Caco-2 (cell line): Measurements from ENCODE around the gene MRPL41. TPM values are rescaled to one million over a fixed set of nuclear protein-coding genes. Genes with fewer than 3 reads are reported as not detected.

Experiments used
- BruUV-seq: library from RNA; stranded (reverse); fragments of 400-500 nt; replicated peaks from 2 replicates; lab custom pipeline; 2021; lab: Mats Ljungman, UMichigan
- CTCF ChIA-PET: fragments of 300-600 bp; sonication (Branson Sonifier 250); formaldehyde crosslinking; loops from one replicate; lab custom pipeline; 2022; ENCODE audit warnings: antibody characterized with exemption; lab: Charles Lee
- POLR2A ChIA-PET: fragments of 300-600 bp; sonication (Branson Sonifier 250); formaldehyde crosslinking; loops from one replicate; lab custom pipeline; 2022; ENCODE audit warnings: antibody characterized with exemption; lab: Charles Lee
- DNase-seq, 2 experiments: peaks; one replicate each; pipeline versions ENCODE4 v3.0.0 to v3.0.0-alpha.2; 2020 to 2022
- H3K27me3 ChIP-seq: replicated peaks from 2 replicates; pipeline ENCODE4 v1.6.0; 2011; ENCODE audit warnings: low read length; ENCODE audit not compliant: control insufficient read depth, insufficient read depth
- H3K36me3 ChIP-seq: 2 replicates; pipeline ENCODE4 v1.5.1; 2011; ENCODE audit warnings: low read length; ENCODE audit not compliant: control insufficient read depth, insufficient read depth
- H3K4me1 ChIP-seq: fragments of 250-450 bp; sonication (Bioruptor Pico); 2 replicates; pipeline ENCODE4 v1.5.1; 2020; ENCODE audit warnings: mild to moderate bottlenecking
- H3K4me3 ChIP-seq: 2 replicates; pipeline ENCODE4 v1.5.1; 2011; ENCODE audit warnings: low read depth, mild to moderate bottlenecking, control low read depth, low read length
- H3K9me3 ChIP-seq: fragments of 250-450 bp; sonication (Bioruptor Pico); 2 replicates; pipeline ENCODE4 v1.5.1; 2020; ENCODE audit warnings: mild to moderate bottlenecking, moderate library complexity
- H3K27ac Mint-ChIP-seq: one replicate; pipeline ENCODE4 v1.8.0; 2022; ENCODE audit warnings: mixed read lengths; ENCODE audit not compliant: unreplicated experiment
- H3K27me3 Mint-ChIP-seq: one replicate; pipeline ENCODE4 v1.8.0; 2022; ENCODE audit warnings: mixed read lengths; ENCODE audit not compliant: insufficient read depth, unreplicated experiment
- H3K36me3 Mint-ChIP-seq: one replicate; pipeline ENCODE4 v1.8.0; 2022; ENCODE audit warnings: mild to moderate bottlenecking, mixed read lengths; ENCODE audit not compliant: insufficient read depth, unreplicated experiment
- H3K4me1 Mint-ChIP-seq: one replicate; pipeline ENCODE4 v1.8.0; 2022; ENCODE audit warnings: low read depth, mixed read lengths; ENCODE audit not compliant: unreplicated experiment
- H3K4me3 Mint-ChIP-seq: one replicate; pipeline ENCODE4 v1.8.0; 2022; ENCODE audit warnings: mild to moderate bottlenecking, moderate library complexity, mixed read lengths; ENCODE audit not compliant: unreplicated experiment
- H3K9me3 Mint-ChIP-seq: one replicate; pipeline ENCODE4 v1.8.0; 2022; ENCODE audit warnings: mixed read lengths; ENCODE audit not compliant: unreplicated experiment
- CTCF ChIP-seq, 2 experiments: fragments of 200-600 bp in 1 of 2; IDR thresholded peaks; 1 replicate in 1 of 2; 2 replicates in 1 of 2; pipeline versions ENCODE4 v1.5.1 to v1.8.0; 2011 to 2022; ENCODE audit warnings: antibody characterized with exemption in 1 of 2, control low read depth in 1 of 2, inconsistent platforms in 1 of 2, low read depth in 1 of 2, low read length in 1 of 2, mild to moderate bottlenecking in 1 of 2, moderate library complexity in 1 of 2; ENCODE audit not compliant: insufficient read depth in 1 of 2, severe bottlenecking in 1 of 2, unreplicated experiment in 1 of 2
- intact Hi-C: fragments of 100-400 bp; cut with micrococcal nuclease; formaldehyde crosslinking; loops from one replicate; pipeline ENCODE4 v1.10.0; 2022; ENCODE audit not compliant: unreplicated experiment
- total RNA-seq: library from RNA; stranded (reverse); gene quantifications from 2 replicates; pipeline ENCODE4 v1.2.3, GENCODE V29; 2022

Gene MRPL41
- total RNA-seq, 1 experiment from 2014 or later = 44.2 TPM

- H3K36me3 Mint-ChIP-seq = no peaks in the 10 kb centered on the region
- Histone ChIP-seq H3K9me3 (no peaks in the 10 kb centered on the region), H3K4me1 (no peaks in the 10 kb centered on the region), H3K4me3 (no peak overlapping the region), H3K36me3 (no peaks in the 10 kb centered on the region), H3K27me3 (no peaks in the 10 kb centered on the region)
- no peaks in the 10 kb centered on the region for H3K9me3 Mint-ChIP-seq
- no peak for TF ChIP-seq CTCF (IDR thresholded peaks at IDR 0.05; ENCODE audit: insufficient read depth in 1 of 2, low read depth in 1 of 2, low read length in 1 of 2, severe bottlenecking in 1 of 2, unreplicated experiment in 1 of 2)
- ChIA-PET CTCF (no interaction called here), POLR2A (no interaction called here)
- H3K4me1 Mint-ChIP-seq = peaks cover 6% of the 10 kb centered on the region
- no TSS peak for BruUV-seq
- DNase-seq = no peak
- H3K27me3 Mint-ChIP-seq = no peaks in the 10 kb centered on the region
- no peak overlapping the region for H3K4me3 Mint-ChIP-seq
- no peak overlapping the region for H3K27ac Mint-ChIP-seq
- intact Hi-C loops = loop anchor here (10.0 kb wide), 1 partner anchor 154 kb away; the partner anchor contains the start of gene ENTPD8
Observed at GRCh38 chr9:137598943-137599342, 47.3 kb downstream of the MRPL41 start.

Other genes starting within 250 kb of the MRPL41 start
- 22.1 and 24.7 TPM in 2 replicates for gene NRARP, start 249.6 kb upstream of the MRPL41 start, total RNA-seq
- gene EXD3, start 128.7 kb upstream of the MRPL41 start, total RNA-seq = 10.9 and 11.2 TPM in 2 replicates
- 7.3 and 8.6 TPM in 2 replicates for gene NOXA1, start 128.5 kb upstream of the MRPL41 start, total RNA-seq
- 8.5 and 8.6 TPM in 2 replicates for gene ENTPD8, start 110.5 kb upstream of the MRPL41 start, total RNA-seq
- gene NSMF, start 92.5 kb upstream of the MRPL41 start, total RNA-seq = 65.5 and 67.6 TPM in 2 replicates
- gene PNPLA7, start 1.5 kb upstream of the MRPL41 start, total RNA-seq = 1.8 TPM in 2 replicates
- gene DPH7, start 27.0 kb downstream of the MRPL41 start, total RNA-seq = 51.9 and 58.4 TPM in 2 replicates
- gene ZMYND19, start 38.6 kb downstream of the MRPL41 start, total RNA-seq = 66.3 and 66.9 TPM in 2 replicates
- 61.1 and 66.6 TPM in 2 replicates for gene ARRDC1, start 53.8 kb downstream of the MRPL41 start, total RNA-seq
- gene EHMT1, start 67.1 kb downstream of the MRPL41 start, total RNA-seq = 92.3 and 92.9 TPM in 2 replicates